AG04449 (cell line): Measurements from ENCODE around the gene SERPINA4.

Source experiments
- CTCF ChIA-PET: fragments of 350-600 bp; formaldehyde crosslinking; extraction: SDS; loops from one replicate; lab custom pipeline; 2021; ENCODE audit warnings: antibody characterized with exemption; lab: Yijun Ruan, JAX
- POLR2A ChIA-PET: fragments of 400-600, 350-600 bp; formaldehyde crosslinking; extraction: SDS; loops from one replicate; lab custom pipeline; 2020; ENCODE audit warnings: antibody characterized with exemption, inconsistent platforms; lab: Yijun Ruan, JAX
- DNase-seq: peaks from one replicate; pipeline ENCODE4 v3.0.0-alpha.2; 2010; ENCODE audit warnings: low read depth, low spot score
- H3K4me3 ChIP-seq: 2 replicates; pipeline ENCODE4 v1.5.1; 2011; ENCODE audit warnings: low read depth, mild to moderate bottlenecking, control low read depth, low read length
- TF ChIP-seq, protein P1 (sequence below): IDR thresholded peaks from one replicate; pipeline ENCODE4 v1.5.1; 2011; ENCODE audit warnings: mild to moderate bottlenecking, moderate library complexity, low read length, control low read depth, inconsistent platforms; ENCODE audit not compliant: insufficient read depth; ENCODE audit errors: missing control alignments

SERPINA4 gene

DNA sequence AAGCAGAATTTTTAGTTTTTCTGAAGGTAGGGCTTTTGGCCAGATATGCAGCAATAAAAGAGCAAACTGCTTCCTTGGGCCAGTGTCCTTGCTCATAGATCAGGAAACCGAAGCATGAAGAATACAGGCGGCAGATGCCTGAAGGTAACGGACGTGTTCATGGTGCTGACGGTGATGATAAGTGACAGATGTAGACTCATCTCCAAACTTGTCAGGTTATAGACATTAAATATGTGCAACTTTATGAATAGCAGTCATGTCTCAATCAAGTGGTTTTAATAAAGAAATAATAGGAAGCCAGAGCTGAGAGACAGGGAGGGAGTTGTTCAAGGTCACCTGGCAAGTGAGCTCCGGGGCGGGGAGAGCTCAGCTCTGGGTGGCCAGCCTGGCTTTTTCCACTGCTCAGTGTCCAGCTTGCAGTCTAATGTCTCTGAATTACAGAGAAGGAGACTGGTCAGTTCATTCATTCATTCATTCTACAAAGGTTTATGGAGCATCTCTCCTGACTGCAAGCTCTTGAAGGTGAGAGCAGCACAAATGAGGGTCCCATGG, 21.0 kb downstream of the SERPINA4 start:
- no peak for DNase-seq
- TF ChIP-seq, protein P1, sequence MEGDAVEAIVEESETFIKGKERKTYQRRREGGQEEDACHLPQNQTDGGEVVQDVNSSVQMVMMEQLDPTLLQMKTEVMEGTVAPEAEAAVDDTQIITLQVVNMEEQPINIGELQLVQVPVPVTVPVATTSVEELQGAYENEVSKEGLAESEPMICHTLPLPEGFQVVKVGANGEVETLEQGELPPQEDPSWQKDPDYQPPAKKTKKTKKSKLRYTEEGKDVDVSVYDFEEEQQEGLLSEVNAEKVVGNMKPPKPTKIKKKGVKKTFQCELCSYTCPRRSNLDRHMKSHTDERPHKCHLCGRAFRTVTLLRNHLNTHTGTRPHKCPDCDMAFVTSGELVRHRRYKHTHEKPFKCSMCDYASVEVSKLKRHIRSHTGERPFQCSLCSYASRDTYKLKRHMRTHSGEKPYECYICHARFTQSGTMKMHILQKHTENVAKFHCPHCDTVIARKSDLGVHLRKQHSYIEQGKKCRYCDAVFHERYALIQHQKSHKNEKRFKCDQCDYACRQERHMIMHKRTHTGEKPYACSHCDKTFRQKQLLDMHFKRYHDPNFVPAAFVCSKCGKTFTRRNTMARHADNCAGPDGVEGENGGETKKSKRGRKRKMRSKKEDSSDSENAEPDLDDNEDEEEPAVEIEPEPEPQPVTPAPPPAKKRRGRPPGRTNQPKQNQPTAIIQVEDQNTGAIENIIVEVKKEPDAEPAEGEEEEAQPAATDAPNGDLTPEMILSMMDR: no peak
- POLR2A ChIA-PET: no interaction called here
- no peak overlapping the region for H3K4me3 ChIP-seq
- CTCF ChIA-PET: interaction anchor here (1.1 kb wide), 1 partner anchor 34 kb away, joined by 3 read pairs; no protein-coding TSS in a partner anchor

- TF ChIP-seq, protein P1: no peak
- POLR2A ChIA-PET: no interaction called here
- CTCF ChIA-PET: interaction anchor here (1.1 to 1.8 kb wide), 3 partner anchors 13 to 34 kb away, joined by 3 to 6 read pairs (median 3); no protein-coding TSS in a partner anchor
- DNase-seq: no peak
- no peak overlapping the region for H3K4me3 ChIP-seq
Observed at GRCh38 chr14:94582851-94583250, 21.6 kb downstream of the SERPINA4 start.

DNA sequence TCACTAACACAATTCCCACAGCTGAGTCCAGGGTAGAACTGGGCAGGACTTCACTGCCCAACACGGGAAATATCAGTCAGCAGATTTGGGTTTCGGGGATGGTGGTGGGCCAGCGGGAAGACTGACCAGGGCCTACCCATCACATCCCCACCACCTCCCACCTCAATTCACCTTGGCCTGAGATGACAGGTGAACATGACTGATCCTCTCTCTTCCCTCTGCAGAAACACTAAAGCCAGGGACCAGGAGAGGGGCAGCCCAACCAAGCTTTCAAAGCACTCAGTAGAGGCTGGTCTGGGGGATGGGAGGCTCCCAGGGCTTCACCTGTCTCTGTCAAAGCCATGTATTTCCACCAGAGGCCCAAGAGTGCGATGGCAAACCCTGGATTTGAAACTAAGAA, 22.3 kb downstream of the SERPINA4 start:
- CTCF ChIA-PET: interaction anchor here (1.5 to 1.8 kb wide), 3 partner anchors 14 to 34 kb away, joined by 3 to 6 read pairs (median 5); no protein-coding TSS in a partner anchor
- TF ChIP-seq, protein P1: no peak
- no peak for DNase-seq
- no peak overlapping the region for H3K4me3 ChIP-seq
- POLR2A ChIA-PET: no interaction called here

GRCh38 chr14:94584591-94585280, 23.5 kb downstream of the SERPINA4 start:
- DNase-seq: no peak
- ChIA-PET POLR2A (no interaction called here), CTCF (interaction anchor here (1.7 to 1.8 kb wide), 2 partner anchors 15 to 36 kb away, joined by 5 to 6 read pairs; no protein-coding TSS in a partner anchor)
- TF ChIP-seq, protein P1: no peak
- no peak overlapping the region for H3K4me3 ChIP-seq

DNA sequence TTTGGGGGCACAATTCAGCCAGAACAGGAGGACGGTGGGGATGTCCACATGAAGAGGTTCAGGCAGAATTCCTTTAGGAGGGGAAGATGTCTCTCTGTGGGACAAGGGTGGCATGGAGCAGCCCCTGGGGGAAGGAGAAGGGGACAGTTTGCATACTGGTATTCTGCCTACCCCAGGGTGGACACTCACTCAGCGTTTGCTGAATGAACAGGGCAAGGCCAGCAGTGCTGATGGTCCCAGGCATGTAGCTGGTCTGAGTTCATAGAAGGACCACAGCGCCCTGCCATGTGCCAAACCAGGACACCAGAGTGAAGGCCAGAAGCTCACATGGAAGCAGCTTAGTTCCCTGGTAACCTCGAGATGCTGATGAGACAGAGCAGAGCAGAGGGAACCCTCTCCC, 25.4 kb downstream of the SERPINA4 start:
- DNase-seq: no peak
- H3K4me3 ChIP-seq: no peak overlapping the region
- ChIA-PET POLR2A (no interaction called here), CTCF (interaction anchor here (1.5 kb wide), 1 partner anchor 19 kb away, joined by 3 read pairs; no protein-coding TSS in a partner anchor)
- TF ChIP-seq, protein P1: no peak

GRCh38 chr14:94588311-94588710, 27.1 kb downstream of the SERPINA4 start:
- H3K4me3 ChIP-seq: no peak overlapping the region
- ChIA-PET POLR2A (no interaction called here), CTCF (no interaction called here)
- DNase-seq: no peak
- TF ChIP-seq, protein P1: no peak
